ENCODE data around the gene VPS45.

DNA sequence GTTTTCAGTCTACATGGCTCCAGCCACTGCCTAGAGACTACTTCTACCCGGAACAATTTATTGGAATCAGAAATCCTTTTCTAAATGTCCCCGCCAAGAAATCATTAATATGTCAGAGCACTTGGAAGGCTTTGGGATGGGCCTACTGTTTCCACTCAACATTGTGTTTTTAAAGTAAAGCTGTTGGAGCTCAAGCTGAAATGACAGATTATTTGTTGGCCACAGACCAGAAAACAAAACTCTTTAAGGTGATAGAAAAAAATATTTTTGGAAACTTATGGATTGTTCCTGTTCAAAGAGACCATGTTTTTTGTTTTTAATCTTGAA is 496 bp downstream of the VPS45 start:
- TF ChIP-seq ZNF23 (tag by site-specific recombination; IDR thresholded peaks at IDR 0.05; ENCODE audit: borderline replicate concordance): no peak
- TF ChIP-seq, protein P1, sequence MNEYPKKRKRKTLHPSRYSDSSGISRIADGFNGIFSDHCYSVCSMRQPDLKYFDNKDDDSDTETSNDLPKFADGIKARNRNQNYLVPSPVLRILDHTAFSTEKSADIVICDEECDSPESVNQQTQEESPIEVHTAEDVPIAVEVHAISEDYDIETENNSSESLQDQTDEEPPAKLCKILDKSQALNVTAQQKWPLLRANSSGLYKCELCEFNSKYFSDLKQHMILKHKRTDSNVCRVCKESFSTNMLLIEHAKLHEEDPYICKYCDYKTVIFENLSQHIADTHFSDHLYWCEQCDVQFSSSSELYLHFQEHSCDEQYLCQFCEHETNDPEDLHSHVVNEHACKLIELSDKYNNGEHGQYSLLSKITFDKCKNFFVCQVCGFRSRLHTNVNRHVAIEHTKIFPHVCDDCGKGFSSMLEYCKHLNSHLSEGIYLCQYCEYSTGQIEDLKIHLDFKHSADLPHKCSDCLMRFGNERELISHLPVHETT (tag by site-specific recombination; IDR thresholded peaks at IDR 0.05): no peak
- TF ChIP-seq, protein P2, sequence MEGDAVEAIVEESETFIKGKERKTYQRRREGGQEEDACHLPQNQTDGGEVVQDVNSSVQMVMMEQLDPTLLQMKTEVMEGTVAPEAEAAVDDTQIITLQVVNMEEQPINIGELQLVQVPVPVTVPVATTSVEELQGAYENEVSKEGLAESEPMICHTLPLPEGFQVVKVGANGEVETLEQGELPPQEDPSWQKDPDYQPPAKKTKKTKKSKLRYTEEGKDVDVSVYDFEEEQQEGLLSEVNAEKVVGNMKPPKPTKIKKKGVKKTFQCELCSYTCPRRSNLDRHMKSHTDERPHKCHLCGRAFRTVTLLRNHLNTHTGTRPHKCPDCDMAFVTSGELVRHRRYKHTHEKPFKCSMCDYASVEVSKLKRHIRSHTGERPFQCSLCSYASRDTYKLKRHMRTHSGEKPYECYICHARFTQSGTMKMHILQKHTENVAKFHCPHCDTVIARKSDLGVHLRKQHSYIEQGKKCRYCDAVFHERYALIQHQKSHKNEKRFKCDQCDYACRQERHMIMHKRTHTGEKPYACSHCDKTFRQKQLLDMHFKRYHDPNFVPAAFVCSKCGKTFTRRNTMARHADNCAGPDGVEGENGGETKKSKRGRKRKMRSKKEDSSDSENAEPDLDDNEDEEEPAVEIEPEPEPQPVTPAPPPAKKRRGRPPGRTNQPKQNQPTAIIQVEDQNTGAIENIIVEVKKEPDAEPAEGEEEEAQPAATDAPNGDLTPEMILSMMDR (tag by site-specific recombination; IDR thresholded peaks at IDR 0.05): no peak
